Stimulated activated CD8-positive, alpha-beta memory T cell treated with anti-CD3 and anti-CD28 coated beads, Interleukin-7, amount 100 ng/mL, for 24 hours (primary cell): ENCODE data around the gene NRIP3.
A peak's percentile ranks its signal among the peaks of the same experiment; 100 is the strongest.
"Not testable (repeated sequence)": the region's sequence is repeated elsewhere in the genome, so short reads cannot be mapped to it uniquely, and the experiment has no call there.

Experiments
- DNase-seq: peaks from one replicate; pipeline ENCODE4 v3.0.0-alpha.2; 2020; ENCODE audit warnings: low read depth

NRIP3 gene

DNA sequence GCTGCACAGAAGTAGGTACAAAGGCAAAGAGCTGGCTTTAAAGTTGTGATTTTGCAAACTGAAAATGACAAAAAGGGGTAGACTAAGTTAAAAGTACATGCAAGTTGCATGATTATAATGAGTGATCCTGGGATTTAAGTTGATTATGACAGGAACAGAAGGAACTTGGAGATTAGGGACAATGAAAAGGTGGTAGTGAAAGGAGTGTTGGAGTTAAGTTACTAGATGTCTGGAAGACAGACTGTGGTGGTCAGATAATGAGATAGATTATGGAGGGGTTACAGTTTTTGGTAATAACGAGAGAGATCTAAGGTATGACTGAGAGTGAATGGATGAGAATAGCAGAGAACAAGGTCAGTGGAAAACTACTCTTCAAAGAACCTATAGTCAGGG lies 31.9 kb downstream of the NRIP3 start:
- no peak for DNase-seq

DNA sequence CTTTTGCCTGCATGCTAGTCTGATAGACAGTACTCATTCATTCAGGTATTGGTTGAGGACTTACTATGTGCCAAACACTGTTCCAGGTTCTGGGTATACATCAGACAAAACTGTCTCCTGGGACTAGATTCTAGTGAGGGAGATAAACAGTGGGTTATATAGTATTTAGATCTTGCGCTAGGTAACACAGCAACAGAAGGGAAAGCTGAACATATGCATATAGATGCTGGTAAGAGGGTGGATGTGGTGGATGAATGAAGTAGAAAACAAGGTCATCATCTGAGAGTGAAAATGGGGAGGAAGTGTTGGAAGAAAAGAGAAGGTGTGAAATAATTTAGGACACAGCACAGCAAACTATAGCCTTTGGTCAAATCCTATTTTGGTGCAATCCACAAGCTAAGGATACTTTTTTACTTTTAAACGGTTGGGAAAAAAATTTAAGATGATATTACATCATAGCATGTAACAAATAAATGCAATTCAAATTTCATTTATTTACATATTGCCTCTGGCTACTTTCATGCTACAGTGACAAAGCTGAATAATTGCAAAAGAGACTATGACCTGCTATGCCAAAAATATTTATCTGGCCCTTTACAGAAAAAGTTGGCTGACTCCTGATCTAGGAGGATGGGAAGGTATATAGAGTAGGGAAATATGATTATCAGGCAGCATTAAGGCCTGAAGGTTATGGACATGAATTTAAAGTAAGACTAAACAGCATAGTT lies 32.4 kb downstream of the NRIP3 start:
- no peak for DNase-seq

DNA sequence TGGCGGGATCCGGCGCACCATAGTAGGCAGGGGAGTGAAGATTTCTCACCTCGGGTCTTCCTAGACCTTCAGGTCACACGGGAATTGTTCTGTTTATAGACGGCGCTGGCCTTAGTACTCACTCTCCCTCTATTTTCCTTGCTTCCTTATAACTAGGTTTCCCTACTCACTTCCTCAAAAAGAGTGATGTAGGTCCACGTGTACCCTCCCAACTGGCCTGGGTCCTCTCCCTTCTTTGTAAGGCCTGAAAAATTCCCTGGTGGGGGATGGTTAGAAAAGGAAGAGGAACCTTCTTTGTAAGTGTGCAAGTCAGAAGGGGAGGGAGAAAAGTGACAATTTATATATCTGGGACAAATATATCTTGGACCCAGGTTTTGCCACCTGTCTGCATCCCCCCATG lies 36.6 kb downstream of the NRIP3 start:
- no peak for DNase-seq

DNA sequence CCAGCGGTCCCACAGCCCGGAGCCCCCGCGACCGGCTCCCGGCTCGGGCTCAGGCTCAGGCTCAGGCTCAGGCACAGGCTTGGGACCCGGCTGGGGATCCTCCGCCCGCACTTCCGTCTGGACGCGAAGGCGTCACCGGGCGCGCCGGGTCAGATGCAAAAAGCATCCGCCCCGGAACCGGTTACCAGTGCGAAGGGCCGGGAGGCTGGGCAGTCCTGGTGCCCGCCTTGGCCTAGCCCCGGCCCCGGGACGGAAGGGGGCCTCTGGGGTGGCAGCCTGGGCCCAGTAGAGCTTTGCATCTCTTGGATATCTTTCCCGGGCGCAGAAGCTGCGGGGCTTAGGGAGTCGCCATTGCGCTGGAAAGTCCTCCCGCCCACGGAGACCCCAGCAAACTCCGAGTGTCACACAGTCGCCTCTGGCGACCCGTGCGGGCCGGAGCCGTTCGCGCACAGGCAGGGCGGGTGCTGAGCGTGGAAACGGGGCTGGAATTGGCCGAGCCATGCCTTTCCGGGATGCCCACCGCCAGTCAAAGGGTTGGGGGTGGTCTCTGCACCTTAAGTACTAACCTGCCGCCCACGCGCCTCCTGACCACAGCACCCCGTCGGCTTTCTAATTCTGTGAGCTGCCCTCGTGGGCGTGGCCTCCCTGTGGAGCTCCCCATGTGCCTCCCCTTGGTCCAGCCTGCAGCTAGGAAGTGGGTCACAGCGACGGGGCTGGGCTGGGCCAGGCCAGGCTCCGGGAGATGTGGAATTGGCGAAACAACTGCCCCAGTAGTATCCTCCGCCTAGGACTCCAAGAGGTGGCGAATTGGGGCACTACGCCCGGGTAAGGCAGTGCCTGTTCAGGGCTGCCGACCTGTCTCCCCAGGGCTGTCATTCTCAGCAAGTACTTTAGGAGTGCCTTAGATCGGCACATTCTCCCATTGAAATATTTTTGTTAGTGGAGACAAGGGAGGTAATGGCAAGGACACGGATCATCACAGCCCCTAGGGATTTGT lies 39.2 kb downstream of the NRIP3 start, which contains the start of gene TMEM9B:
Gene TMEM9B, minus strand, starts transcription at position 119 of the 997 bp plus-strand sequence. CDS start 129 bp downstream, outside the sequence.
- DNase-seq = peak; percentile 63

DNA sequence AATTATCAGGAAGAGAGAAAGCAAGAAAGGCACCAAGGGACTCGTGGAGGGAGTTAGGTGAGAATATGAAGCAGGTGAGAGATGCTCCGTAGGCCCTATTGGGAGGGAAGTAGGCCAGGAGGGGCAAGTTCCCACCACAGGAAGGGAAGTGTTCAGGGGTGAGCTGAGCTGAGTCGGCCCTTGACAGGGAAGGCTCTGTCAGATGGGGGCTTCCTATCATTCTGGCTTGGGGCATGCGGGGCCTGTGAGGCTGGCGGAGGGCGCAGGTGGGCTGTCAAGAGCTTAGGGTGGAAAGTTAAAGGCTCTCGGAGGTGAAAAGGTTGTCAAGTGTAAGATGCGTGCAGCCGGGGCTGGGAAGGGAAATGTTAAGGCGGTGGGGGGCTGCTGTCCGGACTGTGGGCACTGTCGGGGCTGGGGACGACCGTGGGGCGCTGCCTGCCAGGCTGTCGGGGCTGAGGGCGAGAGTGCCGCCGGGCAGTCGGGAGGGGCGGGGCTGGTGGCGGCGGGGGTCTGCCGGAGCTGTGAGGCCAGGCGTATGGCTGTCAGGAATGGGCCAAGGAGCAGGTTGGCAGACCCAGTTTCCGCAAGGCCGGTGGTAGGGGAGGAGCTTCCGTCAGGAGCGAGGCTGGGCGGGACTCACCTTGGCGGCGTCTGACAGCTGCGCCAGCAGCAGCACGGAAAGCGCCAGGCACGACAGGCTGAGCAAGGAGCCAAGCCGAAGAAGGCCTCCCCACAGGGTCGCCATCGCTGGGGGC lies 40.1 kb downstream of the NRIP3 start:
- DNase-seq = peak; percentile 50

DNA sequence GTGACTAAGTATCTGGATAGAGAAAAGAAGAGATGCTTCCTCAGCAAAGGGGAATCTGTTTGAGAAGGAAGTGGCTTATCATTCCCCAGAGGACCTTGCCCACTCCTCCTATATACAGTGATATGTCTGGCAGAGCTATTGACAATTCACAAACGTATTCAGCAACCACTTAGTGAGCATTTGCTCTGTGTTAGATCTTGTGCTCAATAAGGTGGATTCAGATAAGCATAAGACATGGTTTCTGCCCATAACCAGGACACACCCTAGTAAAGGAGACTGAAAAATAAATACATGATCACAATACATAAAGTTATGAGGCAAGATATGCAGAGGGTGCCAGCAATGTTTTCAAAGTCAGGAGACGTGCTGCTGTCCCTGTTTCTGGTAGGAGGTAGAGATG lies 41.0 kb downstream of the NRIP3 start:
- DNase-seq = no peak

DNA sequence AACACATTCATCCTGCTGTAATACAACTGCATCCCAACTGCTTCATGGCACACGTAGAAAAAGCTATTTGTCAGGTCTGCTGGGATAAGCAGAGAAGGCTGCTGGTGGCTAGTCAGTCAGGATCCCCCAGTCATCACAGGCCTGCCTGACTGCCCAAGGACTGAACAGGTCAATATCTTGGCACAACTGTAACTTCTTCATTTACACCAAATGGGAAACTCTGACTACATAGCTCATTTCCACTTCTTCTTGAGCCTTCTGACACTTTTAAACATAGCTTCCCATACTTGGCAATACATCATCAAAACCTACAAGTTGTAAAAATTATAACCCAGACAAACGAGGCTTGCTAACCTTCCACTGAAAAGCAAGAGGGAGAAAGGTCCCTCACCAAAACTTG lies 42.4 kb downstream of the NRIP3 start:
- DNase-seq = no peak

DNA sequence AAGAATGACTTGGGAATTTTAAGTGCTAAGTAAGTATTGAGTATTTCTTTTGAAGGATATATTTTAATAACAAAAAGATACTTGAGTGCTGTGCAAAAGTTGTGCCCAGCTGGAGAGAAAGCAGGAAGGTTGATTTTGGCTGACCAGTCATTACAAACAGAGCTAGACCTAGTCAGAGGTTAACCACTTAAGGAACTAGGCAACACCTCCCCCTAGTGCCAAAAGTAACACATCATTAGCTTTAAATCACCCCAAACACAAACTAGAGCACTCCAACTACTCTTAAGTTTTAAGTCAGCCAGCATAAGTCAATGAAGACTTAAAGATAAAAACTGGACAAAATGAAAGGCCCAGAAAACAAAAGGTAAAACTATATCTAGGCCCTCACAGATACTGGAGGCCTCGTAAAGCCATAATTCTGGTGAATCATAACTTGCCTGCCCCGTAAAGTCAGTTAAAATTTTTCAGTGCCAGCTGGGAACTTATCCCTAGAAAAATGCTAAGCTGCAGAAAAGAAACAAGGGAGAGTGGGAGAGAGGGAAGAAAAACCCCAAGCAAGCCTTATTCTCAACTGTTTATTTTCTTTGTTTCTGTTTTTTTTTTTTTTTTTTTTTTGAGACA lies 44.1 kb downstream of the NRIP3 start:
- no peak for DNase-seq

DNA sequence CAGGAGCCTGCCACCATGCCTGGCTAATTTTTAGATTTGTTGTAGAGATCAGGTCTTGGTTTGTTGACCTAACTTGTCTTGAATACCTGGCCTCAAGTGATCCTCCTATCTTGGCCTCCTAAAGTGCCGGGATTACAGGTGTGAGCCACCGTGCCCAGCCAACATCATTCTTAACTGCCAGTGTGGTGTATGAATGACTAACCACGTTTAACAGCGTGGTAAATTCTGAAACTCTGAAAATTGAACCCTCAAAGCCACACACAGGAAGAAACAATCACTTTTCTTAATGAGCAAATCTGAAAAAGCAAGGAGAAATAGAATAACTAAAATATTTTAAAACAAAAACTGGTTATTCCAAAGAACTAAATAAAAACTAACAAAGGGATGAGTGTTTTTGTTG lies 46.9 kb downstream of the NRIP3 start:
- no peak for DNase-seq

DNA sequence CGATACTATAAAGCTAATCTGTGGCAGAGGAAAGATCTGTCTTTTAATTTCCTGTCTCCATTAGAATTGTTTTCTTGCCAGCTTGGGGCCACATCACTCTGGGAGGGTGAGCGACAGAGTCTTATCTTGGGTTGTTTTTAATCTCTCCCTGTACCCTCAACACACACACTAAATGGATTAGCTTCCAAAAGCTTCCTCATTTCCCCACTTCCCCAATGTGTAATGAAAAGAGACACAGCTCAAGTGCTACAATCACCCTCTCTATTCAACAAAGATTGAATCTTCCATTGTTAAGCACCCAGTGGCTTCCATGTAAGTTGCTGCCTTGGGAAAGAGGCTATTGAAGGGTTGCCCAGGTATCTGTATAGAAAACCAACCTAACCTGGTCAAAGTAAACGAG lies 54.9 kb downstream of the NRIP3 start:
- DNase-seq = no peak

DNA sequence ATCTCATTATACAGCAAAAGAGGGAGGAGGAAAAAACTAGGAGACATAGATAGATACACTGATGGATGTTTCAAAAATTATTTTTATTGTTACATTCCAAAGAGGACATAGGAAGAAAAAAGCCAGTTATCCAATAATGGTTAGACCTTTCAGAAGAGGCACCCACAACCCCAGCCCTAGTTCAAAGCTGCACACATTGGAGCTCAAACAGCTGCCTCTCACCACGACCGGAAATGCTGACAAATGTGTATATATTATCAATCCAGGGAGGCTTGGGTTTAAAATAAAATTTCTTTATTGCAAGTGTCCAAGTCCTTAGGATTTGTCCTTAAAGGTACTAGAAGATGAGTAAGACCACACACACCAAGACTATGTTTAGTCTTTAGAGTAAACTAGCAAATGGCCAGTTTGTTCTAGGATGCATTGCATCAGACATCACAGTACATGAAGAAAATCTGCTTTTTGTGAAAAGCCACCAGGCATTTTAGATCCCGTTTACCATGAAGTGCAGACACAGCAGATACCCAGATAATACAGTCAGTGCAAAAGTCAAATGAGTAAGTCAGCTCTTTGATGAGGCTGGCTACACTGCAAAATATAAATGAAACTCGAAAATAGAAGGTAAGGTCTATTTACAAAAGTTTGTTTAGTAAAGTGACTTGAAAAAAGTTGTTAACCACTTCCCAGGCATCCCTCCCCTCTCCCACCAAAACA lies 56.4 kb downstream of the NRIP3 start:
- no peak for DNase-seq

DNA sequence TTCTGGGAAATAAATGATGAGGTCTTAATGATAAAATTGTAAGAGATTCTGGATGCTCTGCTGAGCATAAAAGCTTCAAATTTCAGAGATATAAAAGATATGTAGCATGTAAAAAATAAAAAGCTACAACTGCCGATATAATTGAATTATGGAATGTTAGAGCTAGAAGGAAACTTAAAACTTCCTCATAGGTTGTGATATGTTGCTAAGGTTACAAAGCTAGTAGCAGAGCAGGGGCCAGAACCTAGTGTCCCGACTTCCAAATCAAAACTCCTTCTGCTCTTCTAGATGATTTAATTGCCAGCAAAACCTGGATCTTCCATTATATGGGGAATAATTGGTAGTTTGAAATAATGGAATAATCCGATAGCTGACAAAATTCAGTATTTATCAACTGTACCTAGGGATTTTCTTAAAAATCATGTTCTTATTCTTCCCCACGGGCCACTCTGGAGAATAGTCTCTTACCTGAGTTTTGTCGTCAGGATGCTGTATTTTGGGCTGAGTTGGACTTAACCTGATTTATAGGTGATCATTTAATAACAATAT lies 61.2 kb downstream of the NRIP3 start, which contains the start of gene ASCL3:
Gene ASCL3, minus strand, starts transcription at position 499 of the 549 bp plus-strand sequence. CDS start 4,855 bp downstream, outside the sequence.
- no peak for DNase-seq

DNA sequence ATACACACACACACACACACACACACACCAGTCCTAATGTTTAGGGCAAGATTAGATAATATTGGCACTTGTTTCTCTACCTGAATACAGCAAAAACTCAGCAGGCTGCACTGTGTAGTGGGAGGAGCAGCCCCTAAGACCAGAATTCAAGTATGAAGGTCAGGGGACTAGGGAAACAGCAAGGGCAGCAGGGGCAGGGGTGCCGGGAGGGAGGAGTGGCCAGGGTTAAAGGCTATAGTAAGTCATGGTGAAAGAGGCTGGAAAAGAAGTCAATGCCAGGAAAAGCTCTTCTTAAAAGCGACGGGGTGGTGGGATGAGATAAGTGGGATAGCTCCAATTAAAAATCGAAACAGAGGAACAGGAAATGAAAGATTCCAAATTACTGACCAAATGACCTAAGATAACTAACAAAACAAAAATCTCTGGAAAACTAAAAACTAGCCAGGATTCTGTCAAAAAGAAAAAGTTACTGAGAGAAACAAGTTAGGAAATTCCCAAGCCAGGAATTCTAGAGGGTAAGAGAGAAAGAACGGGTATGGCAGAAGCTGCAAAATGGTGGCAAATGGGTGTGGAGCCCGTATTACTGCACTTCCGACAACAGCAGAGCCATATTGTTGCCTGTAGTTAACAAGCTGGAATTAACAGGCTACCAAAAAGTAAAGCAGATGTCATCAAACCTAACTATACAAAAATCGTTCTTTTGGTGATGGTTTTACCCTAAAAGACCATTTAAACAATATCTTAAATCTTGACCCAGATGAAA lies 62.3 kb downstream of the NRIP3 start:
- DNase-seq = no peak

DNA sequence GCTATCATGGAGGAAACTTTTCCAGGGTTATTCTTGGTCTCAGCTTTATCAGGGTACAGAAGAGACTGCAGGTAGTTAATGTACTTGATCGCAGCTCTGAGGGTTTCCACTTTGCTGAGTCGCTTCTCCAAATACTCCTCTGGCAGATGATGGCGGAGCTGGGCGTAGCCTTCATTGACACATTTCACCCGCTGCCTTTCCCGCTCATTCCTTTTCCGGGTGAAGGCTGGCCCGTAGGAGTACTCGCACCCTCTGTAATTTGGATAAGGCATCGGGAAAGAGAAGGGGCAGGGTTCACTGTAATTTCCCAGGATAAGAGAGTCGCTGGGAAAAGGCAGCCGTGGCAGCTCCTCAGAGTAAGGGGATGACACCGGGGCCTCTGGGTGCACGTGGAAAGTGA lies 66.1 kb downstream of the NRIP3 start:
- DNase-seq = no peak

DNA sequence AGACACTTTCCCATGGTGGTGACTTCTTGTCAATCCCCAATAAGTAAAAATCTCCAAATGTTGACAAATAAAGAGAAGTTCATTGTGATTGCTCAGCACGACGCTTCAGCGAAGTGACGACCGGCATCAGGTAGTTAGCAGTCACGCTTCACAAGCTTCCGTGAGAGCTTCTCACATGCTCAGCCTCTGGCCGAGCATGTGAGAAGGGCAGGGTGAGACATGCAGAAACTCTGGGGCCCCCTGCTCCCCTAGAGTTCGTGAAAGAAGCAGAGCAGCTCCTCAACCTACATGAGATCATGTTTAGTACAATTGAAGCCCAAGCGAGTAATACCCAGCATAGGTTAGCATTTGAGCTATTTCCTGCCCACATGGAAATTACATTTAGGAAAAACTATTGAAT lies 66.6 kb downstream of the NRIP3 start:
- DNase-seq = no peak

DNA sequence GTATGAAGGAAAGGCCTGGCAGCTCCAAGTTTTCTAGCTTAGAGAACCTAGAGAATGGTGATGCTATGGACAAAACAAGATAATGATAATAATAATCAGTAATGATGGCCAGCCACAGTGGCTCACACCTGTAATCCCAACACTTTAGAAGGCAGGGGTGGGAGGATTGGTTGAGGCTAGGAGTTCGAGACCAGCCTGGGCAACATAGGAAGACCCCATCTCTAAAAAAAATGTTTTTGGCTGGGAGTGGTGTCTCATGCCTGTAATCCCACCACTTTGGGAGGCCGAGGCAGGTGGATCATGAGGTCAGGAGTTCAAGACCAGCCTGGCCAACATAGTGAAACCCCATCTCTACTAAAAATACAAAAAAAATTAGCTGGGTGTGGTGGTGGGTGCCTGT lies 68.0 kb downstream of the NRIP3 start:
- not testable (repeated sequence) for DNase-seq

DNA sequence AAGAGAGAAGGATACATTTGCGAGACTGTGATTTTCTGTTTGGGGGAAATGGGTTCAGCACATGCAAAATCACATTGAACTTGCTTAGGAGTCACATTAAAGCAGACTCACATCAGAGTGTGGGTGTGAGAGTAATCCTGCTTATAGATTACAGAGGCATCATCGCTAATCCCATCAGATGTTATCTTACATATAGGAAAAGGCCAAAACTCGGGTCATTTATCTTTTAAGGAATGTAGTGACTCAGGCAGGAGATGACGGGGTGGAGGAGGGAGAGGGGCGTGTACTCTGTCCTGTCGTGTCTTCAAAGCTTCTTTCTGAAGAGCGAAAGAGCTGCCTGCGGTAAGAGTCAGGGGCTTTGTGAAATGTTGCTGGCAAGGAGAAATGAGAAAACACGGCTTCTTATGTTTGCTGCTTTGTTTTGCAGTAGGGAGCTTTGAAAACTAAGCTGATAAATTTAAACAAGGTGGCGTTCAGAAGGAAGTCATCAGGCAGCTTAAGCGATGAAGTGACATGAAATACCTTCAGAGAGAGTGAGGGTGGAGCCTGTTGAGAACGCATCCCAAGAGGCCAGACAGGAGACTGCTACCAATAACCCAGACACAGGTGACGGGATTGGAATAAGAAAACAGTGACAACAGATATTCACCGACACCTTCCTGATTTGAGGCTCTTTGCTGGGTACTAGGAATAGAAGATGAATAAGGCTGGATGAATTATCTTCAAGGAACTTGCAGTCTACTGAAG lies 68.9 kb downstream of the NRIP3 start:
- DNase-seq = no peak

DNA sequence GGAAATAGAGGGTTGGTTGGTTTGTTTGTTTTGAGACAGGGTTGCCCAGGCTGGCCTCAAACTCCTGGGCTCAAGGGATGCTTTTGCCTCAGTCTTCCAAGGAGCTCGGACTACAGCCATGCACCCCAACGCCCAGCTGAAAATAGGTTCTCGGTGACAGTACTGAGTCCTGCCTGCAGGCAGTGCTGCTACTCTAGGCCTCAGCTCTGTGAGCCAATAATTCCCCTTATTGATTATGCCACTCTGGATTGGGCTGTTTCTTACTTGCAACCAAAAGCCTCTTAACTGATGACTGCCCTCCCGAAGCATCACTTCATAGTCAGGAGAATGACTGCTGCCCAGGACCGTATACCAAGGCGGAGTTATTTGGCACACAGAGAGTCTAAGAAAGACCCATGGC lies 69.9 kb downstream of the NRIP3 start:
- no peak for DNase-seq

DNA sequence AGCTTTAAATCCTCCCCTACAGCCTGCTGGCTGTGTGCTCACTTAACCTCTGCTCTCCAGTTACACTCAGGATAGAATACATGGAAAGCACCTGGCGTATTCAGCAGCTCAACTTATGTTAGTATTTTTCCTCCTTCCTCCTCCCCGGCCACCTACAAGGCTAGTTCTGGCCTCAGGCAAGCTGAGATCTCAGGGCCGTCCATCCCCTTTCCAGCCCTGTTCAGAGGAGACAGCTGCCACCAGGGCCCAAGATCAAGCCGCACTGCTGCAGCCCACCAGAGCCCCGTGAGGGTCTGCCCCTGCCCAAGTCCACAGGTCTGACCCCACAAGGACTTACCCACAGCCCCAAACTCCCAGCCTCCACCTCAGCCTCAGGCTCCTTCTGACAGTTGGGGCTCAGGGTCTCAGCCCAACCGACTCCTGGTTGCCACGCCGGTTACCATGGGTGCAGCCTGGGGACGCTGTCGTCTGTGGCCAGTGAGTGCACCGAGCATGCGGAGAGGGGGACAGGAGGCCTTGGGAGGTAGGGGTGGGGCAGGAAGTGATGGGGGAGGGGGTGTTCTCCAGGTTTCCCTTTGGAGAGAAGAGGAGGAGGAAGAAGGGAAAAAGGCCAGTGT lies 71.1 kb downstream of the NRIP3 start, which contains the start of gene C11orf16:
Gene C11orf16, minus strand, starts transcription at position 384 of the 617 bp plus-strand sequence. CDS start 639 bp downstream, outside the sequence.
- DNase-seq = no peak
